ENCODE data around the gene SSUH2.

GRCh38 chr3:8627201-8627940 is 17.2 kb downstream of the SSUH2 start:
- no peak for TF ChIP-seq CTCF (IDR thresholded peaks at IDR 0.05)
- TF ChIP-seq POLR2A (IDR thresholded peaks at IDR 0.05): no peak

All from testis (tissue), 2 donors.